Right lobe of liver (tissue), 6 donors: ENCODE measurements around the gene ST3GAL5. TPM values are rescaled to one million over a fixed set of nuclear protein-coding genes. Genes with fewer than 3 reads are reported as not detected.

Experiments
- ATAC-seq, 4 donors: fragments of 200-7000 bp; cut with Tn5 transposase; one replicate each; pipeline ENCODE4 v1.9.1; 2020; ENCODE audit warnings: mild to moderate bottlenecking in 4 of 4, moderate library complexity in 4 of 4
- DNase-seq, 3 donors: peaks; one replicate each; pipeline ENCODE4 v3.0.0-alpha.2; 2020
- H3K27ac ChIP-seq, 3 donors: fragments of 200-600 bp; one replicate each; pipeline ENCODE4 v1.8.0; 2022
- H3K27me3 ChIP-seq, 2 donors: fragments of 200-600 bp; one replicate each; pipeline ENCODE4 v1.8.0; 2022
- H3K36me3 ChIP-seq, 4 donors: fragments of 200-600 bp; sonication (generic) in 1 of 4; one replicate each; pipeline versions ENCODE4 v1.5.1 to v1.8.0; 2017 to 2022; ENCODE audit warnings: control low read depth in 1 of 4
- H3K4me1 ChIP-seq, 4 donors: fragments of 200-600 bp; sonication (generic) in 1 of 4; one replicate each; pipeline versions ENCODE4 v1.5.1 to v1.8.0; 2017 to 2022; ENCODE audit warnings: control low read depth in 1 of 4
- H3K4me3 ChIP-seq, 3 donors: fragments of 200-600 bp; one replicate each; pipeline ENCODE4 v1.8.0; 2022
- H3K9me3 ChIP-seq, 4 donors: fragments of 200-600 bp; sonication (generic) in 1 of 4; one replicate each; pipeline versions ENCODE4 v1.5.1 to v1.8.0; 2017 to 2022; ENCODE audit warnings: control low read depth in 1 of 4
- POLR2A ChIP-seq: fragments of 450-650 bp; IDR thresholded peaks from one replicate; pipeline ENCODE4 v1.6.1; 2017; ENCODE audit warnings: antibody characterized with exemption, mild to moderate bottlenecking
- WGBS: methylation state at CpG from one replicate; pipeline ENCODE4 v1.1.6; 2018; ENCODE audit warnings: low coverage, low lambda C conversion rate; ENCODE audit not compliant: insufficient coverage; ENCODE audit errors: missing lambda C conversion rate; 5-methylcytosine and 5-hydroxymethylcytosine counted together
- intact Hi-C, 2 donors: fragments of 100-400 bp; cut with DNase I; formaldehyde crosslinking; loops; one replicate each; pipeline versions ENCODE4 v1.11.2 to v1.14.1; 2022
- total RNA-seq, 6 experiments: library from RNA; depleted of rRNA in 2 of 6; stranded (reverse); fragments of >200 nt in 2 of 6; fragmentation: NEBNext Ultra II Directional in 3 of 6; extraction: Animal tissue kit (Norgen Biotek cat#: 25700) in 3 of 6; gene quantifications; one replicate each; pipeline versions ENCODE4 v1.1.0 to v1.2.4, GENCODE V29; 2016 to 2023
- TF ChIP-seq, protein P1 (sequence below), 4 donors: fragments of 200-600 bp in 3 of 4; fragments of 450-650 bp in 1 of 4; IDR thresholded peaks; one replicate each; pipeline versions ENCODE4 v1.5.1 to v1.8.0; 2016 to 2022; ENCODE audit warnings: antibody characterized with exemption in 4 of 4, mild to moderate bottlenecking in 2 of 4
- donor health status: DM: no; HTN: yes; CAD: no.
- donor health status: DM: no; HTN: no; CAD: no.
- donor health status: DM: no; HTN: no; CAD: no.
- donor health status: DM: no; HTN: yes; CAD: no.
- donor health status: DM: no; HTN: yes; CAD: no.

ST3GAL5 gene
- total RNA-seq, 6 experiments from 2014 or later: 8.6 to 22.2 (median 10.9) TPM

- Histone ChIP-seq H3K27ac (no peak overlapping the region), H3K36me3 (no peaks in the 10 kb centered on the region), H3K9me3 (no peaks in the 10 kb centered on the region), H3K27me3 (no peaks in the 10 kb centered on the region), H3K4me1 (peaks cover 0 to 7% (median 0%) of the 10 kb centered on the region in 4 donors), H3K4me3 (no peak overlapping the region)
- TF ChIP-seq, protein P1, sequence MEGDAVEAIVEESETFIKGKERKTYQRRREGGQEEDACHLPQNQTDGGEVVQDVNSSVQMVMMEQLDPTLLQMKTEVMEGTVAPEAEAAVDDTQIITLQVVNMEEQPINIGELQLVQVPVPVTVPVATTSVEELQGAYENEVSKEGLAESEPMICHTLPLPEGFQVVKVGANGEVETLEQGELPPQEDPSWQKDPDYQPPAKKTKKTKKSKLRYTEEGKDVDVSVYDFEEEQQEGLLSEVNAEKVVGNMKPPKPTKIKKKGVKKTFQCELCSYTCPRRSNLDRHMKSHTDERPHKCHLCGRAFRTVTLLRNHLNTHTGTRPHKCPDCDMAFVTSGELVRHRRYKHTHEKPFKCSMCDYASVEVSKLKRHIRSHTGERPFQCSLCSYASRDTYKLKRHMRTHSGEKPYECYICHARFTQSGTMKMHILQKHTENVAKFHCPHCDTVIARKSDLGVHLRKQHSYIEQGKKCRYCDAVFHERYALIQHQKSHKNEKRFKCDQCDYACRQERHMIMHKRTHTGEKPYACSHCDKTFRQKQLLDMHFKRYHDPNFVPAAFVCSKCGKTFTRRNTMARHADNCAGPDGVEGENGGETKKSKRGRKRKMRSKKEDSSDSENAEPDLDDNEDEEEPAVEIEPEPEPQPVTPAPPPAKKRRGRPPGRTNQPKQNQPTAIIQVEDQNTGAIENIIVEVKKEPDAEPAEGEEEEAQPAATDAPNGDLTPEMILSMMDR (IDR thresholded peaks at IDR 0.05): no peak
- no peak for TF ChIP-seq POLR2A
- 84% methylated on average over 9 of the region's 9 CpGs for WGBS
- intact Hi-C loops: no loop called here
- DNase-seq: no peak
- peak in 1 of 4 donors; percentile 20 for ATAC-seq
Measured at GRCh38 chr2:85878719-85879370, 9.9 kb downstream of the ST3GAL5 start.

DNA sequence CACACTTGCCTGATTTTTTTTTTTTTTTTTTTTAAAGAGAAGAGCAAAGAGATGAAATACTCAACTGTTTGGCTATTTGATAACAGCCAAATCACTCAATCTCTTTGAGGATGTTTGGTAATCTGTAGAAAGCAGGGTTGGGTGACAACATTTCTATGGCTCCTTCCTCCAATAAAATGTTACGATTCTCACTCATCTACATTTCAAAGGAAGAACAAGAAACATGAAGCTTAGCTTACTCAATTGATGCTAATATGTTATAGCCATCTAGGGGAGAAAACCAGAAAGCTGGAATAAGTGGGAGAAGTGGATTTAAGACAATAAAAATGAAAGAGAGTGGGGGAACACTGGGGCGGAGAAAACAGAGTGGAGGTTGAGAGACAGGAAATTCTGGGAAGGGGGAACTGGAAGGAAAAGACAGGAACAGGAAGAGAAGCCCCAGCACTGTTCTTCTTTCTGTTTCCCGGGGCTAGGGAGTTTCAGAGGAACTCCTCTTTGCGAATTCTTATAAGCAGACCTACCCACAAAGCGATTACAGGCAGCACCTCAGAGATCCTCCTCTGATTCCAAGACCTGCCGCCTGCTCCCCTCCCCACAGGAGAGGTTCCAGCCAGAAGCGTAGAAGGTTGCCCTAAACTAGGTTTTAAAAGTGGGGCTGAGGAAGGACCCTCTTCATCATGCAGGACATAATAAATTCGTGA lies 13.3 kb downstream of the ST3GAL5 start:
- no peak for TF ChIP-seq POLR2A
- TF ChIP-seq, protein P1 (IDR thresholded peaks at IDR 0.05): no peak
- Histone ChIP-seq H3K27me3 (no peaks in the 10 kb centered on the region), H3K36me3 (no peaks in the 10 kb centered on the region), H3K27ac (peak overlapping the region in 1 of 3 donors; percentile 3), H3K9me3 (no peaks in the 10 kb centered on the region), H3K4me3 (no peak overlapping the region), H3K4me1 (peaks cover 0 to 7% (median 0%) of the 10 kb centered on the region in 4 donors)
- DNase-seq (no peak), ATAC-seq (peak; percentile 26 to 56 (median 44))
- intact Hi-C loops: no loop called here
- WGBS: 85% methylated on average over 5 of the region's 8 CpGs

GRCh38 chr2:85873679-85874078 lies 15.1 kb downstream of the ST3GAL5 start:
- ATAC-seq (no peak), DNase-seq (no peak)
- H3K9me3 ChIP-seq: no peaks in the 10 kb centered on the region
- H3K4me3 ChIP-seq: no peak overlapping the region
- whole genome bisulfite sequencing: 82% methylated on average over 4 of the region's 4 CpGs
- no peak overlapping the region for H3K27ac ChIP-seq
- TF ChIP-seq, protein P1 (IDR thresholded peaks at IDR 0.05): no peak
- no peak for TF ChIP-seq POLR2A
- intact Hi-C loops: no loop called here
- H3K27me3 ChIP-seq: no peaks in the 10 kb centered on the region
- H3K4me1 ChIP-seq: no peaks in the 10 kb centered on the region
- H3K36me3 ChIP-seq: no peaks in the 10 kb centered on the region

DNA sequence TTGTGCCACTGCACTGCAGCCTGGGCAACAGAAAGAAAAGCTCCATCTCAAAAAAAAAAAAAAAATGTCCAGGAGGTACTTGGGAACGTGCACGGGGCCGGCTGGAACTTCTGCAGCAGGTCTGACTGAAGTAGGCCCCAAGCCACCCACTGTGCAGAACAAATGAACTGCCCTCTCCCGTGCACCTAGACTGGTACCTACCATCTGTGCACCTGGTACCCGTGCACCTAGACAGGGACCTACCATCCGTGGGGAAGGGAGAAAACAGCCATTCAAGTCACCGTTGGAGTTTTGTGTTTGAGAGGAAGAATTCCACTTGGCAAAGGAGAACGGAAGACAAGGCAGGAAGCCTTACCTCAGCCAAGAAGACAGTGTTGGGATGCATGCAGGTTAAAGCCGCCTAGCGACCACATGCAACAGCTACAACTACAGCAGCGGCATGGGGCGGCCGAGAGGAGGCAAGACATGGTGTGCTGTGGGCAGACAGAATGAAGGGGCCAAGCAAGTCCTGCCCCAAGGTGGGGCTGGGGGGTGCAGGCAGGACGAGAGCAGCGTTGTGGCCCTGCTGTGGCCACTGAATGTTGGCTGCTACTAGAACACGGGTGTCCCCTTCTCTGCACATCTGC lies 16.1 kb downstream of the ST3GAL5 start:
- Histone ChIP-seq H3K36me3 (no peaks in the 10 kb centered on the region), H3K27ac (no peak overlapping the region), H3K27me3 (no peaks in the 10 kb centered on the region), H3K4me3 (no peak overlapping the region), H3K9me3 (no peaks in the 10 kb centered on the region), H3K4me1 (no peaks in the 10 kb centered on the region)
- 73% methylated on average over 5 of the region's 16 CpGs for WGBS
- DNase-seq (no peak), ATAC-seq (peak; percentile 45 to 68 (median 55))
- intact Hi-C loops: no loop called here
- no peak for TF ChIP-seq POLR2A
- TF ChIP-seq, protein P1 (IDR thresholded peaks at IDR 0.05): peak in 1 of 4 donors; percentile 4
